LNCaP clone FGC (cell line): ENCODE measurements around the gene MMP17.
"Not testable (repeated sequence)": the region's sequence is repeated elsewhere in the genome, so short reads cannot be mapped to it uniquely, and the experiment has no call there.

Source experiments
- DNase-seq: peaks from one replicate; pipeline ENCODE4 v3.0.0-alpha.2; 2011; ENCODE audit warnings: low read depth
- H3K4me3 ChIP-seq: 2 replicates; pipeline ENCODE4 v1.5.1; 2011; ENCODE audit warnings: mild to moderate bottlenecking, low read depth, low read length, control low read depth
- CTCF ChIP-seq: IDR thresholded peaks from 2 replicates; pipeline ENCODE4 v1.5.1; 2012; ENCODE audit warnings: mild to moderate bottlenecking; ENCODE audit not compliant: control insufficient read depth, insufficient read depth; ENCODE audit errors: extremely low read depth

Gene MMP17

GRCh38 chr12:131873293-131873692, 45.1 kb downstream of the MMP17 start:
- TF ChIP-seq CTCF = no peak
- DNase-seq = no peak
- H3K4me3 ChIP-seq = no peak overlapping the region

- not testable (repeated sequence) for DNase-seq, H3K4me3 ChIP-seq
Observed at GRCh38 chr12:131874972-131875371, 46.8 kb downstream of the MMP17 start.

- DNase-seq, H3K4me3 ChIP-seq: not testable (repeated sequence)
Observed at GRCh38 chr12:131877216-131877615, 49.0 kb downstream of the MMP17 start.

GRCh38 chr12:131878436-131878835, 50.2 kb downstream of the MMP17 start:
- not testable (repeated sequence) for DNase-seq, H3K4me3 ChIP-seq

- DNase-seq = no peak
- TF ChIP-seq CTCF = no peak
- no peak overlapping the region for H3K4me3 ChIP-seq
Observed at GRCh38 chr12:131882804-131883520, 54.8 kb downstream of the MMP17 start.

- TF ChIP-seq CTCF = no peak
- no peak for DNase-seq
- no peak overlapping the region for H3K4me3 ChIP-seq
Observed at GRCh38 chr12:131883521-131883900, 55.3 kb downstream of the MMP17 start.

GRCh38 chr12:131885076-131885475, 56.9 kb downstream of the MMP17 start:
- DNase-seq, H3K4me3 ChIP-seq: not testable (repeated sequence)

GRCh38 chr12:131885543-131886057, 57.4 kb downstream of the MMP17 start:
- DNase-seq = no peak
- TF ChIP-seq CTCF = no peak
- H3K4me3 ChIP-seq = no peak overlapping the region

- H3K4me3 ChIP-seq, DNase-seq: not testable (repeated sequence)
Observed at GRCh38 chr12:131891722-131892121, 63.5 kb downstream of the MMP17 start.
